ENCODE results near the gene DUSP22. TPM values are rescaled to one million over a fixed set of nuclear protein-coding genes. Genes with fewer than 3 reads are reported as not detected.

DUSP22 gene
- total and polyA plus RNA-seq, 4 donors = 9.5 to 31.0 (median 20.1) TPM

- WGBS = 85% methylated on average over 6 of the region's 6 CpGs
- no peak overlapping the region for H3K27ac ChIP-seq (ENCODE audit: low read depth in 1 of 2, low read length in 2 of 2)
- H3K27me3 ChIP-seq (ENCODE audit: control insufficient read depth in 4 of 4, insufficient read depth in 4 of 4, low read length in 3 of 4) = no peaks in the 10 kb centered on the region
- H3K4me1 ChIP-seq (ENCODE audit: control insufficient read depth in 4 of 4, insufficient read depth in 4 of 4, low read length in 3 of 4) = peaks cover 0 to 2% (median 0%) of the 10 kb centered on the region in 4 donors
- no peaks in the 10 kb centered on the region for H3K36me3 ChIP-seq (ENCODE audit: control insufficient read depth in 4 of 4, insufficient read depth in 3 of 4, low read depth in 1 of 4, low read length in 3 of 4)
- no peaks in the 10 kb centered on the region for H3K9me3 ChIP-seq (ENCODE audit: control insufficient read depth in 4 of 4, low read length in 3 of 4)
- no peak overlapping the region for H3K4me3 ChIP-seq (ENCODE audit: low read depth in 1 of 3, low read length in 3 of 3)
- TF ChIP-seq MAX (IDR thresholded peaks at IDR 0.05) (no peak), YY1 (IDR thresholded peaks at IDR 0.05) (no peak), REST (IDR thresholded peaks at IDR 0.05) (no peak), FOXA2 (IDR thresholded peaks at IDR 0.05) (no peak)
- TF ChIP-seq, protein P1, sequence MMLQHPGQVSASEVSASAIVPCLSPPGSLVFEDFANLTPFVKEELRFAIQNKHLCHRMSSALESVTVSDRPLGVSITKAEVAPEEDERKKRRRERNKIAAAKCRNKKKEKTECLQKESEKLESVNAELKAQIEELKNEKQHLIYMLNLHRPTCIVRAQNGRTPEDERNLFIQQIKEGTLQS (IDR thresholded peaks at IDR 0.05) = no peak
- no peak overlapping the region for H3K9ac ChIP-seq (ENCODE audit: low read depth in 1 of 2, low read length in 2 of 2)
- DNase-seq (ENCODE audit: low spot score) = no peak
Measured at GRCh38 chr6:300026-300425, 7.7 kb downstream of the DUSP22 start.

DNA sequence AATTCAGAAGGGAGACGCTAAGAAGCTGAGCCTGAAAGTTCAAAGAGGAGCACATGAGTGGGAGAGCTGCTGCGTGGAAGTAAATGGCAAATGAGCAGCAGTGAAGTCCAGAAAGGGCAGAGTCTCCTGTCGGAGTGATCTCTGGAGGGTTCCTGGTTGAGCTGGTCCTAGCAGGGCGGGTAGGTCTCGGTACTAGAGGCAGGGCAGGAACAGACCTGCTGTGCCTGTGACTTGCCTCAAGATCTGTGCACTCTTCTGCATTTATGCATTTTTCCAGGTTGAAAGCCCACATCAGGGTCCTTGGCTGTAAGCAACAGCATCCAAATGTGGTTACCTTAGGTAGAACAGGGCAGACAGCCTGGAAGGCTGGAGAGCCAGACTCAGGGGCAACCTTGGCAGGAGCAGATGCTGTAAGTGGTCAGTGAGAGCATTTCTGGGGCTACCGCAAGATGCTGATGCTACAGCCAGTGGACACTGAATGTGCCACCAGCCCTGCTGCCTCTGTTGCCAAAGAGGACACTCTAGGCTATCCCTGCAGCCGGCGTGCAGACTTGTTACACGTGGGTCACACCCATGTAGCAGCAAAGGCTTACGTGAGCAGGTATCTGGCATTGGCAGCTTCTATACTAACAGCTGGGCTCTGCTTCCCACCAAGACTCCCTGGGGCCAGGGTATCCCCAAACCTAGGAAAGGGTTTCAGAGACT is 8.4 kb downstream of the DUSP22 start:
- H3K9ac ChIP-seq (ENCODE audit: low read depth in 1 of 2, low read length in 2 of 2) = no peak overlapping the region

More for the DNA sequence above, 8.4 kb downstream of the DUSP22 start:
- Histone ChIP-seq H3K36me3 (ENCODE audit: control insufficient read depth in 4 of 4, insufficient read depth in 3 of 4, low read depth in 1 of 4, low read length in 3 of 4) (no peaks in the 10 kb centered on the region), H3K9me3 (ENCODE audit: control insufficient read depth in 4 of 4, low read length in 3 of 4) (no peaks in the 10 kb centered on the region), H3K4me1 (ENCODE audit: control insufficient read depth in 4 of 4, insufficient read depth in 4 of 4, low read length in 3 of 4) (peaks cover 0 to 2% (median 0%) of the 10 kb centered on the region in 4 donors), H3K27ac (ENCODE audit: low read depth in 1 of 2, low read length in 2 of 2) (no peak overlapping the region), H3K27me3 (ENCODE audit: control insufficient read depth in 4 of 4, insufficient read depth in 4 of 4, low read length in 3 of 4) (no peaks in the 10 kb centered on the region), H3K4me3 (ENCODE audit: low read depth in 1 of 3, low read length in 3 of 3) (no peak overlapping the region)
- WGBS = 90% methylated on average over 10 of the region's 10 CpGs
- TF ChIP-seq, protein P2, sequence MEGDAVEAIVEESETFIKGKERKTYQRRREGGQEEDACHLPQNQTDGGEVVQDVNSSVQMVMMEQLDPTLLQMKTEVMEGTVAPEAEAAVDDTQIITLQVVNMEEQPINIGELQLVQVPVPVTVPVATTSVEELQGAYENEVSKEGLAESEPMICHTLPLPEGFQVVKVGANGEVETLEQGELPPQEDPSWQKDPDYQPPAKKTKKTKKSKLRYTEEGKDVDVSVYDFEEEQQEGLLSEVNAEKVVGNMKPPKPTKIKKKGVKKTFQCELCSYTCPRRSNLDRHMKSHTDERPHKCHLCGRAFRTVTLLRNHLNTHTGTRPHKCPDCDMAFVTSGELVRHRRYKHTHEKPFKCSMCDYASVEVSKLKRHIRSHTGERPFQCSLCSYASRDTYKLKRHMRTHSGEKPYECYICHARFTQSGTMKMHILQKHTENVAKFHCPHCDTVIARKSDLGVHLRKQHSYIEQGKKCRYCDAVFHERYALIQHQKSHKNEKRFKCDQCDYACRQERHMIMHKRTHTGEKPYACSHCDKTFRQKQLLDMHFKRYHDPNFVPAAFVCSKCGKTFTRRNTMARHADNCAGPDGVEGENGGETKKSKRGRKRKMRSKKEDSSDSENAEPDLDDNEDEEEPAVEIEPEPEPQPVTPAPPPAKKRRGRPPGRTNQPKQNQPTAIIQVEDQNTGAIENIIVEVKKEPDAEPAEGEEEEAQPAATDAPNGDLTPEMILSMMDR (IDR thresholded peaks at IDR 0.05; ENCODE audit: low read depth, low read length, missing input control) = no peak
- TF ChIP-seq YY1 (IDR thresholded peaks at IDR 0.05) = no peak
- TF ChIP-seq REST (IDR thresholded peaks at IDR 0.05) = no peak
- no peak for TF ChIP-seq JUND (IDR thresholded peaks at IDR 0.05)
- no peak for TF ChIP-seq FOXA1 (IDR thresholded peaks at IDR 0.05)
- TF ChIP-seq SP1 (IDR thresholded peaks at IDR 0.05) = no peak
- TF ChIP-seq NR2F2 (IDR thresholded peaks at IDR 0.05) = no peak
- no peak for TF ChIP-seq RAD21 (IDR thresholded peaks at IDR 0.05)
- TF ChIP-seq TAF1 (conservative IDR thresholded peaks at IDR 0.05) = no peak
- no peak for TF ChIP-seq GABPA (IDR thresholded peaks at IDR 0.05 in 1 of 2, conservative IDR thresholded peaks at IDR 0.05 in 1 of 2)
- TF ChIP-seq HNF4A (conservative IDR thresholded peaks at IDR 0.05) = no peak
- TF ChIP-seq, protein P1 (IDR thresholded peaks at IDR 0.05) = no peak
- no peak for TF ChIP-seq HNF4G (IDR thresholded peaks at IDR 0.05)
- TF ChIP-seq MAX (IDR thresholded peaks at IDR 0.05) = no peak
- TF ChIP-seq RXRA (IDR thresholded peaks at IDR 0.05) = no peak
- no peak for TF ChIP-seq FOXA2 (IDR thresholded peaks at IDR 0.05)
- TF ChIP-seq, protein P3, sequence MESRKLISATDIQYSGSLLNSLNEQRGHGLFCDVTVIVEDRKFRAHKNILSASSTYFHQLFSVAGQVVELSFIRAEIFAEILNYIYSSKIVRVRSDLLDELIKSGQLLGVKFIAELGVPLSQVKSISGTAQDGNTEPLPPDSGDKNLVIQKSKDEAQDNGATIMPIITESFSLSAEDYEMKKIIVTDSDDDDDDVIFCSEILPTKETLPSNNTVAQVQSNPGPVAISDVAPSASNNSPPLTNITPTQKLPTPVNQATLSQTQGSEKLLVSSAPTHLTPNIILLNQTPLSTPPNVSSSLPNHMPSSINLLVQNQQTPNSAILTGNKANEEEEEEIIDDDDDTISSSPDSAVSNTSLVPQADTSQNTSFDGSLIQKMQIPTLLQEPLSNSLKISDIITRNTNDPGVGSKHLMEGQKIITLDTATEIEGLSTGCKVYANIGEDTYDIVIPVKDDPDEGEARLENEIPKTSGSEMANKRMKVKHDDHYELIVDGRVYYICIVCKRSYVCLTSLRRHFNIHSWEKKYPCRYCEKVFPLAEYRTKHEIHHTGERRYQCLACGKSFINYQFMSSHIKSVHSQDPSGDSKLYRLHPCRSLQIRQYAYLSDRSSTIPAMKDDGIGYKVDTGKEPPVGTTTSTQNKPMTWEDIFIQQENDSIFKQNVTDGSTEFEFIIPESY (IDR thresholded peaks at IDR 0.05) = no peak
- no peak for TF ChIP-seq EGR1 (IDR thresholded peaks at IDR 0.05; ENCODE audit: low read depth in 2 of 2)
- no peak for DNase-seq (ENCODE audit: low spot score)
